GM12878 (cell line): ENCODE measurements around the gene DIRAS1. TPM values are rescaled to one million over a fixed set of nuclear protein-coding genes. Genes with fewer than 3 reads are reported as not detected.

Experiments
- CTCF ChIP-seq, 3 experiments: IDR thresholded peaks in 2 of 3; conservative IDR thresholded peaks in 1 of 3; 2 replicates each; pipeline ENCODE4 v1.5.1; 2011; ENCODE audit warnings: low read depth in 3 of 3, low read length in 3 of 3, mild to moderate bottlenecking in 3 of 3, control low read depth in 2 of 3, moderate library complexity in 2 of 3, inconsistent platforms in 1 of 3, mixed read lengths in 1 of 3; ENCODE audit not compliant: control insufficient read depth in 2 of 3, insufficient read depth in 1 of 3; ENCODE audit errors: extremely low read depth in 1 of 3
- EED ChIP-seq: sonication (generic); IDR thresholded peaks from 2 replicates; pipeline ENCODE4 v1.6.1; 2016; ENCODE audit warnings: antibody characterized with exemption, low read depth
- EGR1 ChIP-seq, 2 experiments: IDR thresholded peaks; 1 replicate in 1 of 2; 2 replicates in 1 of 2; pipeline ENCODE4 v1.6.1; 2011 to 2012; ENCODE audit warnings: low read depth in 2 of 2, low read length in 2 of 2, borderline replicate concordance in 1 of 2, mild to moderate bottlenecking in 1 of 2, moderate library complexity in 1 of 2
- EP300 ChIP-seq, 2 experiments: fragments of 150-350 bp in 1 of 2; IDR thresholded peaks; 2 replicates each; pipeline ENCODE4 v1.6.1; 2011 to 2012; ENCODE audit warnings: low read depth in 2 of 2, low read length in 2 of 2, borderline replicate concordance in 1 of 2, improper control_type of control experiment in 1 of 2, inconsistent platforms in 1 of 2; ENCODE audit not compliant: control insufficient read depth in 1 of 2
- ETV6 ChIP-seq, 2 experiments: fragments of 450-650 bp in 1 of 2; IDR thresholded peaks in 1 of 2; conservative IDR thresholded peaks in 1 of 2; 2 replicates each; pipeline ENCODE4 v1.6.1; 2014; ENCODE audit warnings: antibody characterized with exemption in 1 of 2, borderline replicate concordance in 1 of 2, low read depth in 1 of 2, mild to moderate bottlenecking in 1 of 2, moderate library complexity in 1 of 2
- EZH2 ChIP-seq: IDR thresholded peaks from 2 replicates; pipeline ENCODE4 v1.6.1; 2012; ENCODE audit warnings: low read depth, mild to moderate bottlenecking, control low read depth, inconsistent platforms, low read length, borderline replicate concordance; ENCODE audit not compliant: control insufficient read depth
- HCFC1 ChIP-seq: fragments of 150-350 bp; IDR thresholded peaks from 2 replicates; pipeline ENCODE4 v1.6.1; 2014; ENCODE audit warnings: low read length
- HDGF ChIP-seq: fragments of 450-650 bp; IDR thresholded peaks from 2 replicates; pipeline ENCODE4 v1.6.1; 2016; ENCODE audit warnings: antibody characterized with exemption
- IKZF2 ChIP-seq, 2 experiments: fragments of 450-650 bp; IDR thresholded peaks; 2 replicates each; pipeline ENCODE4 v1.6.1; 2017; ENCODE audit warnings: mild to moderate bottlenecking in 2 of 2, moderate library complexity in 2 of 2
- KDM1A ChIP-seq: fragments of 200-600 bp; sonication (generic); IDR thresholded peaks from 2 replicates; pipeline ENCODE4 v1.6.1; 2016; ENCODE audit warnings: borderline replicate concordance
- MTA3 ChIP-seq: IDR thresholded peaks from 2 replicates; pipeline ENCODE4 v1.6.1; 2012; ENCODE audit warnings: low read length, inconsistent platforms, borderline replicate concordance
- RAD21 ChIP-seq: IDR thresholded peaks from 2 replicates; pipeline ENCODE4 v1.6.1; 2011; ENCODE audit warnings: mild to moderate bottlenecking, low read depth, low read length, moderate library complexity; ENCODE audit not compliant: insufficient read depth
- RUNX3 ChIP-seq: IDR thresholded peaks from 2 replicates; pipeline ENCODE4 v1.6.1; 2012; ENCODE audit warnings: low read length, inconsistent platforms
- SPI1 ChIP-seq: IDR thresholded peaks from 2 replicates; pipeline ENCODE4 v1.6.1; 2011; ENCODE audit warnings: low read depth, mild to moderate bottlenecking, low read length, moderate library complexity, borderline replicate concordance; ENCODE audit not compliant: insufficient read depth
- SREBF1 ChIP-seq: IDR thresholded peaks from 2 replicates; pipeline ENCODE4 v1.6.1; 2012; ENCODE audit warnings: mild to moderate bottlenecking, low read length
- ZNF274 ChIP-seq: IDR thresholded peaks from one replicate; pipeline ENCODE4 v1.8.0; 2011; ENCODE audit not compliant: insufficient read length, insufficient read depth
- polyA plus RNA-seq, 11 experiments: library from polyadenylated mRNA; depleted of rRNA in 4 of 11; unstranded in 6 of 11; stranded (reverse) in 5 of 11; fragments of >200 nt; fragmentation: Nextera tagmentation in 4 of 11; fragmentation: Illumina TruSeq in 1 of 11; extraction: Ambion mirVana in 4 of 11; extraction: Trizol in 1 of 11; gene quantifications; 1 replicate in 1 of 11; 2 replicates in 10 of 11; pipeline versions ENCODE4 v1.2.1 to v1.2.3, GENCODE V29; 2011 to 2016; ENCODE audit warnings: inconsistent platforms in 2 of 11, missing spikeins in 2 of 11, low read depth in 1 of 11
- total RNA-seq, 4 experiments: library from RNA; depleted of rRNA in 3 of 4; stranded (reverse); fragments of >200 nt in 3 of 4; fragmentation: Illumina TruSeq in 1 of 4; extraction: Trizol in 1 of 4; gene quantifications; 2 replicates each; pipeline versions ENCODE4 v1.2.1 to v1.2.3, GENCODE V29; 2013 to 2021
- TF ChIP-seq, protein P1 (sequence below): fragments of 450-650 bp; IDR thresholded peaks from 2 replicates; pipeline ENCODE4 v1.6.1; 2017; ENCODE audit warnings: low read depth, mild to moderate bottlenecking, moderate library complexity
- TF ChIP-seq, protein P2 (sequence below): IDR thresholded peaks from 2 replicates; pipeline ENCODE4 v1.6.1; 2012; ENCODE audit warnings: low read depth, low read length, improper control_type of control experiment

Gene DIRAS1
- total and polyA plus RNA-seq, 10 of the 15 experiments (the other 5 are each of a cell fraction or from before 2014, with no cell fraction given), result 0.04 to 0.18 (median 0.08) TPM; not detected in 3

DNA sequence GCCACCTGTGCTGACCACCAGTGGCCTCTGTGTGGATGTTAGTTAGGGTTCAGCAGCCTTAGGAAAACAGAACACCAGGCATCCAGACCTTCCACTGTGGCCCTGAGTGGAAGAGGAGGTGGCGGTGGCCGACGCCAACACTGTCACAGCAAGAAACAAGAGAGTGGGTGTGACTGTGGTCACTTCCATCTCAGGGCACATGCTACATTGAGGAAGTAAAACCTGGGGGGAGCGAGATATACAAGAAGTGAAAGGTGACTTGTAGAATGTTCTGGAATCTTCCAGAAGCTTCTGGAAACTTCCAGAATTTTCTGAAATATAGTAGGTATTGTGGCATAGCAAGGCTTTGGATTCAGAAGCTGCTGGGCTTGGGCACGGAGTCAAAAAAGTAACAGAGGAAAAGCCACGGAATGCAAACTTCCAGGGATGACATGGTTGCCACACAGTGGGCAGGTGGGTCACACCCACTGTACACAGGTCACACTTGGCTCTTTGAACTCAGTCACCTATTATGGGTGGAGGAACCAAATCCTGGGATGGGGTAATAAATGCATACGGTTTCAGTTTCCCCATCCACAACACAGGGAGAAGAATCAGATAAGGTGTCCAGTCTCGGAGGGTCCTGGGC lies 43.0 kb downstream of the DIRAS1 start (continued):
- TF ChIP-seq EP300 (IDR thresholded peaks at IDR 0.05; ENCODE audit: borderline replicate concordance in 1 of 2, control insufficient read depth in 1 of 2, low read depth in 2 of 2, low read length in 2 of 2), result peak; percentile 57 to 100; a peak in 2 of 4 replicates
- TF ChIP-seq SPI1, result peak; percentile 58
- TF ChIP-seq IKZF2 (IDR thresholded peaks at IDR 0.05), result peak; percentile 90
- no peak for TF ChIP-seq KDM1A
- TF ChIP-seq SREBF1, result no peak
- TF ChIP-seq, protein P1, sequence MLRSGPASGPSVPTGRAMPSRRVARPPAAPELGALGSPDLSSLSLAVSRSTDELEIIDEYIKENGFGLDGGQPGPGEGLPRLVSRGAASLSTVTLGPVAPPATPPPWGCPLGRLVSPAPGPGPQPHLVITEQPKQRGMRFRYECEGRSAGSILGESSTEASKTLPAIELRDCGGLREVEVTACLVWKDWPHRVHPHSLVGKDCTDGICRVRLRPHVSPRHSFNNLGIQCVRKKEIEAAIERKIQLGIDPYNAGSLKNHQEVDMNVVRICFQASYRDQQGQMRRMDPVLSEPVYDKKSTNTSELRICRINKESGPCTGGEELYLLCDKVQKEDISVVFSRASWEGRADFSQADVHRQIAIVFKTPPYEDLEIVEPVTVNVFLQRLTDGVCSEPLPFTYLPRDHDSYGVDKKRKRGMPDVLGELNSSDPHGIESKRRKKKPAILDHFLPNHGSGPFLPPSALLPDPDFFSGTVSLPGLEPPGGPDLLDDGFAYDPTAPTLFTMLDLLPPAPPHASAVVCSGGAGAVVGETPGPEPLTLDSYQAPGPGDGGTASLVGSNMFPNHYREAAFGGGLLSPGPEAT, result peak; percentile 83
- TF ChIP-seq CTCF (IDR thresholded peaks at IDR 0.05 in 2 of 3, conservative IDR thresholded peaks at IDR 0.05 in 1 of 3; ENCODE audit: control insufficient read depth in 2 of 3, extremely low read depth in 1 of 3, insufficient read depth in 1 of 3, low read depth in 3 of 3, low read length in 3 of 3), result no peak
- peak in 1 of 2 experiments; percentile 75; a peak in 1 of 4 replicates for TF ChIP-seq ETV6 (conservative IDR thresholded peaks at IDR 0.05 in 1 of 2, IDR thresholded peaks at IDR 0.05 in 1 of 2; ENCODE audit: borderline replicate concordance in 1 of 2, low read depth in 1 of 2)
- TF ChIP-seq HDGF, result 0 out of 2 replicates have a peak, but pooled peaks have one; percentile 40
- TF ChIP-seq MTA3, result peak; percentile 39; the same call in 1 of the 2 replicates
- no peak for TF ChIP-seq EZH2
- no peak for TF ChIP-seq ZNF274
- TF ChIP-seq RAD21, result no peak
- TF ChIP-seq EGR1 (IDR thresholded peaks at IDR 0.05; ENCODE audit: borderline replicate concordance in 1 of 2, low read depth in 2 of 2, low read length in 2 of 2), result peak in 1 of 2 experiments; percentile 36; a peak in 1 of 3 replicates
- TF ChIP-seq, protein P2, sequence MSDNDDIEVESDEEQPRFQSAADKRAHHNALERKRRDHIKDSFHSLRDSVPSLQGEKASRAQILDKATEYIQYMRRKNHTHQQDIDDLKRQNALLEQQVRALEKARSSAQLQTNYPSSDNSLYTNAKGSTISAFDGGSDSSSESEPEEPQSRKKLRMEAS, result peak; percentile 72; the same call in 1 of the 2 replicates
- TF ChIP-seq EED, result peak; percentile 83
- peak; percentile 93 for TF ChIP-seq RUNX3
- TF ChIP-seq HCFC1, result no peak
- TF ChIP-seq, all 136 proteins: peak for 31
